Natural killer cell (primary cell): ENCODE data around the gene IZUMO2. TPM values are rescaled to one million over a fixed set of nuclear protein-coding genes. Genes with fewer than 3 reads are reported as not detected.

ENCODE experiments used
- ATAC-seq, 3 donors: fragments of 150-1000 bp in 2 of 3; fragments of 200-7000 bp in 1 of 3; cut with Tn5 transposase; 1 replicate in 1 of 3; 2 replicates in 2 of 3; pipeline ENCODE4 v1.10.0; 2021; ENCODE audit warnings: mild to moderate bottlenecking in 2 of 3, moderate library complexity in 2 of 3
- DNase-seq, 2 donors: peaks; one replicate each; pipeline versions ENCODE4 v3.0.0 to v3.0.0-alpha.2; 2013 to 2021; ENCODE audit warnings: mixed read lengths in 1 of 2
- H3K27ac ChIP-seq: one replicate; pipeline ENCODE4 v1.5.1; 2013; ENCODE audit warnings: mild to moderate bottlenecking, low read length
- H3K27me3 ChIP-seq: one replicate; pipeline ENCODE4 v1.6.1; 2013; ENCODE audit warnings: low read length; ENCODE audit not compliant: control insufficient read depth, insufficient read depth
- H3K36me3 ChIP-seq: one replicate; pipeline ENCODE4 v1.6.1; 2013; ENCODE audit warnings: low read length; ENCODE audit not compliant: control insufficient read depth, insufficient read depth
- H3K4me1 ChIP-seq: one replicate; pipeline ENCODE4 v1.6.1; 2013; ENCODE audit warnings: low read length; ENCODE audit not compliant: control insufficient read depth, insufficient read depth
- H3K4me3 ChIP-seq: one replicate; pipeline ENCODE4 v1.5.1; 2013; ENCODE audit warnings: low read length
- H3K9me3 ChIP-seq: one replicate; pipeline ENCODE4 v1.6.1; 2013; ENCODE audit warnings: low read length; ENCODE audit not compliant: control insufficient read depth, insufficient read depth
- H3K27ac Mint-ChIP-seq, 2 donors: one replicate each; pipeline ENCODE4 v1.8.0; 2022; ENCODE audit warnings: mild to moderate bottlenecking in 2 of 2, mixed read lengths in 2 of 2, moderate library complexity in 1 of 2
- H3K27me3 Mint-ChIP-seq, 2 donors: one replicate each; pipeline ENCODE4 v1.8.0; 2022; ENCODE audit warnings: low read depth in 2 of 2, mixed read lengths in 2 of 2
- H3K36me3 Mint-ChIP-seq: one replicate; pipeline ENCODE4 v1.8.0; 2022; ENCODE audit warnings: mixed read lengths
- H3K4me1 Mint-ChIP-seq, 2 donors: one replicate each; pipeline ENCODE4 v1.8.0; 2022; ENCODE audit warnings: mixed read lengths in 2 of 2
- H3K4me3 Mint-ChIP-seq: one replicate; pipeline ENCODE4 v1.8.0; 2022; ENCODE audit warnings: mild to moderate bottlenecking, moderate library complexity, mixed read lengths
- H3K9me3 Mint-ChIP-seq, 2 donors: one replicate each; pipeline ENCODE4 v1.8.0; 2022; ENCODE audit warnings: mixed read lengths in 2 of 2
- WGBS: methylation state at CpG from one replicate; pipeline ENCODE4 v1.1.7; 2013; ENCODE audit warnings: missing lambda C conversion rate; ENCODE audit not compliant: insufficient coverage; 5-methylcytosine and 5-hydroxymethylcytosine counted together
- intact Hi-C: fragments of 100-400 bp; cut with micrococcal nuclease; formaldehyde crosslinking; loops from one replicate; pipeline ENCODE4 v1.14.2; 2022
- total RNA-seq, 4 donors: library from RNA; stranded (reverse); fragments of 120-200 nt in 1 of 4; gene quantifications; one replicate each; pipeline versions ENCODE4 v1.2.3 to v1.2.4, GENCODE V29; 2013 to 2022
- TF ChIP-seq, protein P1 (sequence below): fragments of 200-600 bp; IDR thresholded peaks from one replicate; pipeline ENCODE4 v1.8.0; 2022; ENCODE audit warnings: antibody characterized with exemption

Gene IZUMO2
- total RNA-seq, 3 donors from 2014 or later (not counting 1 experiment from before 2014, with no cell fraction given), result not detected

DNA sequence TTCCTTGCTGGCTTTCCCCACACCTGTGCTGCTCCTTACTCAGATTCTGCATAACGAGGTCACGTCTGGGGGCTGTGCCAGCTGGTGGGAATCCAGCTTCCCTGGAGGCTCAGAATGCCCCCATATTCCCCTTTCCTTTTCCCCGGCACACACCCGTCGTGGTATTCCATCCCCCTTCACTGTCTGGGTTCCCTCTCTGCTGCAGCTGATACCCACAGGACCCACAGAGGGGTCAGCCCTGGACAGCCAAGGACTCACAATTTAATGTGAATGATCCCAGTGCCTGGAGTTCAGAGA, 36.1 kb upstream of the IZUMO2 start:
- DNase-seq (no peak), ATAC-seq (no peak)
- Histone ChIP-seq H3K9me3 (no peaks in the 10 kb centered on the region), H3K27ac (no peak overlapping the region), H3K27me3 (peaks cover 11% of the 10 kb centered on the region), H3K4me3 (no peak overlapping the region), H3K4me1 (no peaks in the 10 kb centered on the region), H3K36me3 (no peaks in the 10 kb centered on the region)
- TF ChIP-seq, protein P1, sequence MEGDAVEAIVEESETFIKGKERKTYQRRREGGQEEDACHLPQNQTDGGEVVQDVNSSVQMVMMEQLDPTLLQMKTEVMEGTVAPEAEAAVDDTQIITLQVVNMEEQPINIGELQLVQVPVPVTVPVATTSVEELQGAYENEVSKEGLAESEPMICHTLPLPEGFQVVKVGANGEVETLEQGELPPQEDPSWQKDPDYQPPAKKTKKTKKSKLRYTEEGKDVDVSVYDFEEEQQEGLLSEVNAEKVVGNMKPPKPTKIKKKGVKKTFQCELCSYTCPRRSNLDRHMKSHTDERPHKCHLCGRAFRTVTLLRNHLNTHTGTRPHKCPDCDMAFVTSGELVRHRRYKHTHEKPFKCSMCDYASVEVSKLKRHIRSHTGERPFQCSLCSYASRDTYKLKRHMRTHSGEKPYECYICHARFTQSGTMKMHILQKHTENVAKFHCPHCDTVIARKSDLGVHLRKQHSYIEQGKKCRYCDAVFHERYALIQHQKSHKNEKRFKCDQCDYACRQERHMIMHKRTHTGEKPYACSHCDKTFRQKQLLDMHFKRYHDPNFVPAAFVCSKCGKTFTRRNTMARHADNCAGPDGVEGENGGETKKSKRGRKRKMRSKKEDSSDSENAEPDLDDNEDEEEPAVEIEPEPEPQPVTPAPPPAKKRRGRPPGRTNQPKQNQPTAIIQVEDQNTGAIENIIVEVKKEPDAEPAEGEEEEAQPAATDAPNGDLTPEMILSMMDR, result no peak
- Mint-ChIP-seq H3K4me1 (no peaks in the 10 kb centered on the region), H3K27ac (no peak overlapping the region), H3K9me3 (peaks cover 0 to 4% of the 10 kb centered on the region in 2 donors), H3K4me3 (no peak overlapping the region), H3K36me3 (no peaks in the 10 kb centered on the region), H3K27me3 (peaks cover 23 to 47% of the 10 kb centered on the region in 2 donors)
- intact Hi-C loops, result no loop called here
- WGBS, result 11% methylated on average over 5 of the region's 5 CpGs

DNA sequence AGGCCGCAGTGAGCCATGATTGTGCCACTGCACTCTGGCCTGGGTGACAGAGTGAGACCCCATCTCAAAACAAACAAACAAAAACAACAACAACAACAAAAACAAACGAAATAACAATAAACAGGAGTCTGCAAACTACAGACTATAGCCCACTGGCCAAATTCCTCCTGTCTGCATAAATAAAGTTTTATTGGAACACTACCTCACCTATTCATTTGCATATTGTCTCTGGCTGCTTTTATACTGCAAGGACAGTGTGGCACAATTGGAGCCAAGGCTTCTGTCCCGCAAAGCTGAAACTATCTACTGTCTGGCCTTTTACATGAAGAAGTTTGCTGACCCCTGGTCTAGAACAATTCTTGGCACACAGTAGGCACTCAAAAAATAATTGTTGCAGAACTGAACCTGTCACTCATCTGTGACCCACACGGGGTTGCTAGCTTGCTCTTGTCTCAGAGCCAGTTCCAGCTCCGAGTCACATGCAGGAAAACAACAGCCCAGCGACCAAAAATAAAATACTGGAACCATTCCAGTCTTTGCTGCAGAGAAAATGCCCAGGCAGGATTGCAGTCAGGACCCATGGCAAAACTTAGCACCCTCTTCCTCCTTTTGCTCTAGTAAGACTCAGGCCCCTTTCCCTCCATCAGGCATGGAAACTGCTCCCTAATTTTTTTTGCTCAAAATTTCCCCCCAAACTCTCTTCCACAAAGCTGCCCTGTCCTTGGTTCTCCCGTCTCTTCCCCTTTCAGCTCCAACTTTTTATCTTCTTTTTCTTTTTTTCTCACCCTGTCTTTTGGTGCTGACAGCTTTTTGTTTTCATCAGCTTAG, 35.6 kb upstream of the IZUMO2 start:
- peaks cover 23 to 47% of the 10 kb centered on the region in 2 donors for H3K27me3 Mint-ChIP-seq
- H3K27ac Mint-ChIP-seq, result no peak overlapping the region
- Histone ChIP-seq H3K4me1 (no peaks in the 10 kb centered on the region), H3K27ac (no peak overlapping the region), H3K36me3 (no peaks in the 10 kb centered on the region), H3K27me3 (peaks cover 7% of the 10 kb centered on the region), H3K4me3 (no peak overlapping the region), H3K9me3 (no peaks in the 10 kb centered on the region)
- TF ChIP-seq, protein P1, result no peak
- no peaks in the 10 kb centered on the region for H3K4me1 Mint-ChIP-seq
- WGBS, result 37% methylated on average over 7 of the region's 7 CpGs
- no peaks in the 10 kb centered on the region for H3K36me3 Mint-ChIP-seq
- ATAC-seq (no peak), DNase-seq (no peak)
- H3K4me3 Mint-ChIP-seq, result no peak overlapping the region
- peaks cover 0 to 4% of the 10 kb centered on the region in 2 donors for H3K9me3 Mint-ChIP-seq
- intact Hi-C loops, result no loop called here

GRCh38 chr19:50197348-50197747, 34.3 kb upstream of the IZUMO2 start:
- Mint-ChIP-seq H3K4me1 (no peaks in the 10 kb centered on the region), H3K4me3 (no peak overlapping the region), H3K9me3 (peaks cover 0 to 4% of the 10 kb centered on the region in 2 donors), H3K27me3 (peaks cover 31 to 50% of the 10 kb centered on the region in 2 donors), H3K36me3 (no peaks in the 10 kb centered on the region), H3K27ac (no peak overlapping the region)
- WGBS, result 84% methylated on average over 3 of the region's 3 CpGs
- no peaks in the 10 kb centered on the region for H3K4me1 ChIP-seq
- no peak for DNase-seq
- TF ChIP-seq, protein P1, result no peak
- peaks cover 3% of the 10 kb centered on the region for H3K27me3 ChIP-seq
- no peak overlapping the region for H3K27ac ChIP-seq
- intact Hi-C loops, result no loop called here
- H3K36me3 ChIP-seq, result no peaks in the 10 kb centered on the region
- ATAC-seq, result no peak
- H3K9me3 ChIP-seq, result no peaks in the 10 kb centered on the region
- H3K4me3 ChIP-seq, result no peak overlapping the region
